NCI-H524 (cell line): ENCODE data around the gene HSD17B12.
"Not testable (repeated sequence)": the region's sequence is repeated elsewhere in the genome, so short reads cannot be mapped to it uniquely, and the experiment has no call there.

Experiments
- DNase-seq, 2 experiments: peaks; one replicate each; lab custom pipeline; 2025; lab: John Stamatoyannopoulos, UW

Gene HSD17B12

DNA sequence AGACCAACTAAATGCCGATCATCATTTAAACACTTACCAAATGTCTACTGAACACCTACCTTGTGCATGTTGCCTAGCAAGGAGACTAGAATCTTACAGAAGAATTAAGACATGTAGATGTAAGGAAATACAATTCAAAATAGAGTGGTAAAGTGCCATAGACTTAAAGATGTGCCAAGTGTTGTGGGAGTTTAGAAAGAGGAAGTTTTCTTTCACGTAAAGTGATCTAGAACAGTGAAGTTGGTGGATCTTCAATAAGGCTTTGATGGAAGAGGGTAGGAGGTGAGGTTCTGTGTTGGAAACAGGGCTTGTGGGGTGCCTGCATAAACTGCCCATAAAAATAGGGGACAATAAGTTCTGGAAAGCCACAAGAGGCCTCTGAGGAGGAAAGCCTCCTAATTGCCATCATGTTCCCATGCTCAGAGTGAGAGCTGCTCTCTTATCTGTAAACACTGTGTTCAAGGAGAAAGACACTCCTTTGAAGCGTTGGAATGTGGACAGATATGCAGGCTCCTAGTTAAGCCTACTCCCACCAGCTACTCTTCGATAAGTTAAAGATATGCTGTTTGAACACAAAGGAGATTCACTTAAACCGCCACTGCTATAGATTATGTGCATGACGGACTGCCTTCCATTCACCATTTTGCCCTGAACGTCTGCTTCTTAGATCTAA, 66.7 kb downstream of the HSD17B12 start:
- no peak for DNase-seq

DNA sequence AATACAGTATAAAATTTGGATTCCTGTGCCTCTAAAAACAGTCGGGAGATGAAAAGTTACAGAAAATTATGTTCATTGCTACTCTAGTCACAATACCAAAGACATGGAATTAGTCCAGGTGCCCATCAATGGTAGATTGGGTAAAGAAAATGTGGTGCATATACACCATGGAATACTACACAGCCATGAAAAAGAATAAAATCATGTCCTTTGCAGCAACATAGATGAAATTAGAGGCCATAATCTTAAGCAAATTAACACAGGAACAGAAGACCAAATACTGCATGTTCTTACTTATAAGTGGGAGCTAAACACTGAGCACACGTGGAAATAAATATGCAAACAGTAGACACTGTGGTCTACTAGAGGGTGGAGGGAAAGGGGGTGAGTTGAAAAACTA, 67.6 kb downstream of the HSD17B12 start:
- no peak for DNase-seq

- DNase-seq, result no peak
Observed at GRCh38 chr11:43751726-43752125, 71.2 kb downstream of the HSD17B12 start.

- DNase-seq, result no peak
Observed at GRCh38 chr11:43756575-43756974, 76.0 kb downstream of the HSD17B12 start.

GRCh38 chr11:43758927-43759326, 78.4 kb downstream of the HSD17B12 start:
- no peak for DNase-seq

GRCh38 chr11:43760902-43761301, 80.4 kb downstream of the HSD17B12 start:
- DNase-seq, result no peak

DNA sequence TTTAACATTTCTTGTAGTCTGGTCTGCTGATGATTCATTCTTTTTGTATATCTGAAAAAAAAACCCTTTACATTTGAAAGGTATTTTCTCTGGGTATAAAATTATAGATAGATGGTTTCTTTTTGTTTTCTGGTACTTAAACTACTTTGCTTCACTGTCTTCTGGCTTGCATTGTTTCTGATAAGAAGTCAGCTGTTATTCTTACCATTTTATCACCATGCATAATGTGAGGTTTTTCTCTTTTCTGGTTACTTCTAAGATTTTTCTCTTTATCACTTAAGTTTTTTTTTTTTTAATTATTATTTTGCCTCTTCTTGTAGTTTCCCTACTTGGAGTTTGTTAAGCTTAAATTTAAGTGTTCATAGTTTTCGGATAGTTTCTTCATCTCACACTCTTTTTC, 84.7 kb downstream of the HSD17B12 start:
- DNase-seq, result no peak

DNA sequence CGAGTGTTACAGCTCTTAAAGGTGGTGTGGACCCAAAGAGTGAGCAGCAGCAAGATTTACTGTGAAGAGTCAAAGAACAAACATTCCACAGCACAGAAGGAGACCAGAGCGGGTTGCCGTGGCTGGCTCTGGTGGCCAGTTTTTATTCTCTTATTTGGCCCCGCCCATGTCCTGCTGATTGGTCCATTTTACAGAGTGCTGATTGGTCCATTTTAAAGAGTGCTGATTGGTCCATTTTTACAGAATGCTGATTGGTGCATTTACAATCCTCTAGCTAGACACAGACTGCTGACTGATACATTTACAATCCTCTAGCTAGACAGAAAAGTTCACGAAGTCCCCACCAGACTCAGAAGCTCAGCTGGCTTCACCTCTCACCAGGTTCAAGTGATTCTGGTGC, 88.1 kb downstream of the HSD17B12 start:
- DNase-seq, result not testable (repeated sequence)

- DNase-seq, result no peak
Observed at GRCh38 chr11:43770173-43770572, 89.6 kb downstream of the HSD17B12 start.

DNA sequence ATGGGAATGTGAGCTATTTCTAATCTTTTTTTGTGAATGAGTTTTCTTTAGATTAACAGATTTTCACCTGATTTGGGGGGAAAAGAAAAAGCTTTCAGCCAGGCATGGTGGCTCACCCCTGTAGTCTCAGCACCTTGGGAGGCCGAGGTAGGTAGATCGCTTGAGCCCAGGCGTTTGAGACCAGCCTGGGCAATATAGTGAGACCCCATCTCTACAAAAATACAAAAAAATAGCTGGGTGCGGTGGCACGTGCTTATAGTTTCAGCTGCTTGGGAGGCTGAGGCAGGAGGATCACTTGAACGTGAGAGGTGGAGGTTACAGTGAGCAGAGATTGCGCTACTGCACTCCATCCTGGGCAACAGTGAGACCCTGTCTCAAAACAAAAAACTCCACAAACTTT, 92.2 kb downstream of the HSD17B12 start:
- no peak for DNase-seq

DNA sequence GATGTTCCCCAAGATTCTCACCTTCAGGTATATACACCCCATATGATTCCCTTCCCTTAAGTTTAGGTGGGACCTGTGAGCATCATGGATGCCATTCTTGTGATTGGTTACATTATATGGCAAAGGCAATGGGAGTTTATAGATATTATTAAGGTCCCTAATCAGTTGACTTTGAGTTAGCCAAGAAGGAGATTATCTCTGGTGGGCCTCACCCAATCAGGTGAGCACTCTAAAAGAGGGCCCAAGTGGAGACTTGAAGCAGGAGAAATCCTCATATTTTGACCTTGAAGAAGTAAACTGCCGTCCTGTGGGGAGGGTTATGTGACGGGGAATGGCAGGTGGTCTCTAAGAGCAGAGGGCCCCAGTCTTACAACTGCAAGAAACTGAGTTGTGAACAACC, 94.2 kb downstream of the HSD17B12 start:
- no peak for DNase-seq

DNA sequence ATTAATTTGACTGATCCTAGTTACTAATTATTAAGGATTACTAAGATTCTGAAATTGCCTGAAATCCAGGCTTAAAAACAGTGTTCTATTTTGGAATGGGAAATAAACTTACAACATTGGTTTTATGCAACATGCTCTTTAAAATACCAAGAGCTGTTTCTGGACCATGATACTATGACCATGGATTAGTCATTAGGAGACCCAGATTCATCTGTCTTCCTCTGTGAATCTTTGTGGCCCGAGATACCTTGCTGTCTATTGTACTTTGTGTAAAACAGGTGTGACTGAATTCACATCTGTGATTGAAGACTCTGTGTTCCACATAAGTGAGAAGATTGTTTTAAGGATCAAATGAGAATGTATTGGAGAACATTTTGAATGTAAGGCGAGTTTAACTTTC, 98.8 kb downstream of the HSD17B12 start:
- no peak for DNase-seq

GRCh38 chr11:43784301-43784700, 103.8 kb downstream of the HSD17B12 start:
- DNase-seq, result no peak

- DNase-seq, result no peak
Observed at GRCh38 chr11:43784866-43785265, 104.3 kb downstream of the HSD17B12 start.

GRCh38 chr11:43785318-43785717, 104.8 kb downstream of the HSD17B12 start:
- no peak for DNase-seq

DNA sequence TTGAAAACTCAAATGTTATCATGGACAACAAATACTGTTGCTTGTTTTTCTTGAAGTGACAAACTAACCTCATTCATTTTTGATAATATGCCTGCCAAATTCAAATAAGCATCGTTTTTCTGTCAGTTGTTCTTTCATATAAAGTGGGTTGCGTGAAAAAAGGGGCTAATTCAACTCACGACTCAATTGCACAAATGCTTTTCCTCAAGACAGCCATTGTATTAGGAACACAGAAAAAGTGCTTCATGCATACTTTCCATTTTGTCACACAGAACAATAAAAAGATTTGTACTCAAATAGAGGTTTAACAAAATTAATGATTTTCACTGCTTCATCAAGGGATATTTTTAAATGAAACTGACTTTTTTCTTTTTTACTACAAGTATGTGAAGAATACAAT, 105.5 kb downstream of the HSD17B12 start:
- no peak for DNase-seq

DNA sequence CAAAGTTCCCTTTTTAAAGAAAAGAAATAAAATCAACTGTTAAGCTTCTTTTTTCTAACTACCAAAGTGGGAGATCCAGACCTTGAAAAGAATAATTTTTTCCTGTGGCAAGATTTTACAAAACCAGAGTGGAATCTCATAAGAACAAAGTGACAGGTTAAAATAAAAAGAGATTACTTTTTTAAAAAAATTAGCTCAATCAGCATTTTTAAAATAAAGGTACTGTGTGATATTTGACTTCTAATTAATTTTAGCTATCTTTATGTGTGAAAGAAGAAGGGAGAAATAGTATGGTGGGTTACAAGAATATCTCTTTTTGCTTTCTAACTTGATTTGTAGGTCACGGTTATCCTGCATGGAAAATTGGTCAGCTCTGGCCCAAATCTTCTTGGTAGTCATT, 107.3 kb downstream of the HSD17B12 start:
- no peak for DNase-seq

DNA sequence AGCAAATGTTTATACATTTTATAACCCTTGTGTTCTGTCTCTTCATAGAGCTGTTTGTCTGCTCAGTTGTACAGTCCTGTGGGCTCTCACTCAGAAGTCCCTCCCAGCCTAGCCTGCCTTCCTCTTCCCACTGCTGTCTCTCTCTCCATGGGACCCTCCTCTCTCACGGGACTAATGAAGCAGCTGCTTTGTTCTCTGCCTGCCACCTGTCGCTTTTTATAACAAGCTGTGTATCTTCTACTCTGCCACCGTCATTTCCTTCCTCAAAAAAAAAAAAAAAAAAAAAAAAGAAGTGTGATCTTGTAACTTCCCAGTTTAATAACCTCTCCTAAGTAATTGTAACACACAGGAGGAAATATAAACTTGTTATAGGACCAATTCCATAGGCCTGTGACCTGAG, 107.9 kb downstream of the HSD17B12 start:
- peak; percentile 2 to 58 for DNase-seq

- no peak for DNase-seq
Observed at GRCh38 chr11:43789700-43790443, 109.3 kb downstream of the HSD17B12 start.

- DNase-seq, result no peak
Observed at GRCh38 chr11:43790444-43790794, 109.9 kb downstream of the HSD17B12 start.

DNA sequence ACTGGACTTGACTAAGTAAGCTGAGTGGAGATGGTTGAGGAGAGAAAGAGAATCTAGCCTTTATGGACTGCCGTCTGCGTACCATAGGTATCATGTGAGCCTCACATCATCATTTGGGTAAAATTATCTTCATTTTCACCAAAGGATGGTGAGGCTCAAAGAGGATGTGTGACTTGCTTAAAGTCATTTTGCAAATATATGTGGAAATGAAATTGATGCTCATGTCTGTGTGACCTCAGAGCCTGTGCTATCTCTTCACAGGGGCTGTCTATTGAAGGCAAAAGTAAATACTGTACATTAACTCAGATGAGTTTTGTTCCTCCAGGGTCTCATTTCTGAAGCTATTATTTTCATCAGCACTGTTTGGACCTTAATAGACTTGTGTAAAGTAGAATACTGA, 116.8 kb downstream of the HSD17B12 start:
- DNase-seq, result no peak

- DNase-seq, result no peak
Observed at GRCh38 chr11:43797866-43798265, 117.3 kb downstream of the HSD17B12 start.

DNA sequence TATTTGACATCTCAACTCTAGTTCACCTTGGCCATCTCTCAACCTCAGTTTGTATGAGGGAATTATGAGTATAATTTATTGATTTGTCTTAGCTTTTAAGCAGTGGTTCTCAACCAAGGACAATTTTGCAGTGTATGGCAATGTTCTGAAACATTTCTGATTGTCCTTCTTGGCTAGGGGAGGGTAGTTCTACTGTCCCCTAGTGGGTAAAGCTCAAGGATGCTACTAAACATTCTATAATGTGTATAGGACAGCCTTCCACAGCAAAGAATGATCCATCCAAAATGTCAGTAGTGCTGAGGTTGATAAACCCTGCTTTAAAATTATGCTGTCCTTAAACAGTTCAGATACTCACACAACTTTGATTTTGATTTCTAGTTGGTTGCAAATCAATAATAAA, 122.0 kb downstream of the HSD17B12 start:
- no peak for DNase-seq

GRCh38 chr11:43803766-43804165, 123.2 kb downstream of the HSD17B12 start:
- DNase-seq, result no peak
